GM12874 (cell line): ENCODE results near the gene SGMS1.

ENCODE experiments used
- TF ChIP-seq, protein P1 (sequence below): IDR thresholded peaks from 2 replicates; pipeline ENCODE4 v1.5.1; 2011; ENCODE audit warnings: low read depth, mild to moderate bottlenecking, control low read depth, low read length, moderate library complexity; ENCODE audit not compliant: insufficient read depth

Gene SGMS1

DNA sequence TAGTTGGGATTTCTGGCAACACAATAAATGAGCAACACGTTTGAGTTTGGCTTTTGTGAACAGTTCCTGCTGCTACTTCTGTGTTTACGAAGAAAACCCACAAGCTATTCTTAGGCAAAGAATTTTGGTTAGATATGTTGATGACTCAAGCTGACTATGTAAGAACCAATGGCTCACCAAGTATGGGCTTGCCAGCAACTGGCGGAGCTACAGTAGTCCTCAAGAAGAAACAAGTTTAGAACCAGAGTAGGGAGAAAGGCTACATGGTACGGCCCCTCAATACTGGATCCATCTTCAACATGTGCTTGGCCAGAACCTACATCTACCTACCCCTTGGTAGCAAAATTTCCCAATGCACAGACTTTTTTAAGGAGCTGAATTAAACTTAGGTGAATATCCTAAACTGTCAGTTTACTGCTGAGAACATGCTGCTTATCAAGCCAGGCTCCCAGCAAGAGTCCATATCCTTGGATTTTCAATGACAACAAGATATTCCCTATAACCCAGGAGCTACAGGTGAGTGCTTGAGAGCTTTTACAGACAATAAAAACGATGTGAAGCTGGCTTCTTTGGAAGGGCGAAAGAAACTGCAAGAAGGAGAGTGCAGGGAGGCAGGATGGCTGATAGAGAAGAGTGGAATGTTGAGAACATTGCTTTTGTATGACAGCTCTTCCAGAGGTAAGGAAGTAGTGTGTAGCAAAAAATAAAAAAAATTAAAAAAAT is 298.1 kb downstream of the SGMS1 start:
- TF ChIP-seq, protein P1, sequence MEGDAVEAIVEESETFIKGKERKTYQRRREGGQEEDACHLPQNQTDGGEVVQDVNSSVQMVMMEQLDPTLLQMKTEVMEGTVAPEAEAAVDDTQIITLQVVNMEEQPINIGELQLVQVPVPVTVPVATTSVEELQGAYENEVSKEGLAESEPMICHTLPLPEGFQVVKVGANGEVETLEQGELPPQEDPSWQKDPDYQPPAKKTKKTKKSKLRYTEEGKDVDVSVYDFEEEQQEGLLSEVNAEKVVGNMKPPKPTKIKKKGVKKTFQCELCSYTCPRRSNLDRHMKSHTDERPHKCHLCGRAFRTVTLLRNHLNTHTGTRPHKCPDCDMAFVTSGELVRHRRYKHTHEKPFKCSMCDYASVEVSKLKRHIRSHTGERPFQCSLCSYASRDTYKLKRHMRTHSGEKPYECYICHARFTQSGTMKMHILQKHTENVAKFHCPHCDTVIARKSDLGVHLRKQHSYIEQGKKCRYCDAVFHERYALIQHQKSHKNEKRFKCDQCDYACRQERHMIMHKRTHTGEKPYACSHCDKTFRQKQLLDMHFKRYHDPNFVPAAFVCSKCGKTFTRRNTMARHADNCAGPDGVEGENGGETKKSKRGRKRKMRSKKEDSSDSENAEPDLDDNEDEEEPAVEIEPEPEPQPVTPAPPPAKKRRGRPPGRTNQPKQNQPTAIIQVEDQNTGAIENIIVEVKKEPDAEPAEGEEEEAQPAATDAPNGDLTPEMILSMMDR: no peak

DNA sequence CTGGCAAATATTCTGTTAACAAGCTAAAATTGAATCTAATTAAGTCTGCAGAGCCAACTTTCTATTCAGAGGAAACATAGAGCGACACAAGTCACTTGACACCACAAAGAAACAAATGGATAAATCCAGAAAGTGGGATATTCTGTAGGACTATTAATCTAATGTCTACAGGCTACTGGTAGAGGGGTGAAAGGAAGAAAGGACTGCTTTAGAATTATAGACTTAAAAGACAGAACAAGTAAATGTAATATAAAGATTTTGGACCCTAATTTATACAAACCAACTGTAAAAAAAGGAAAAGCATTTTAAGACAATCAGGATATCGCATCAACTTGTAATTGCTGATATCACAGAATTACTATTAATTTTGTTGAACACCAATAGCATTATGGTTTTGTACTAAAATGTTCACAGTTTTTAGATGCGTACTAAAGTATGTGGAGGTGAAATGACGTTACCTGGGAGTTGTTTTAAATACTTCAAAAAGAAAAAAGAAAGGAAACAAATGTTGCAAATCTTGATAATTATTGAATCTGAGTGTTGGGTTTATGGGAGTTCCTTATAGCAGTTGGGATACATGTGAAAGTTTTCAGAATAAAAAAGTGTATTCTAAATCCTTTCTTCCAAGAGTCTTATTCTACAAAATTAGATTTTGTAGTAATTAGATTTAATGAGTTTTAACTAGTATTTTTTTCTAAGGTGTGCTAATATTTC is 298.9 kb downstream of the SGMS1 start:
- TF ChIP-seq, protein P1: no peak

DNA sequence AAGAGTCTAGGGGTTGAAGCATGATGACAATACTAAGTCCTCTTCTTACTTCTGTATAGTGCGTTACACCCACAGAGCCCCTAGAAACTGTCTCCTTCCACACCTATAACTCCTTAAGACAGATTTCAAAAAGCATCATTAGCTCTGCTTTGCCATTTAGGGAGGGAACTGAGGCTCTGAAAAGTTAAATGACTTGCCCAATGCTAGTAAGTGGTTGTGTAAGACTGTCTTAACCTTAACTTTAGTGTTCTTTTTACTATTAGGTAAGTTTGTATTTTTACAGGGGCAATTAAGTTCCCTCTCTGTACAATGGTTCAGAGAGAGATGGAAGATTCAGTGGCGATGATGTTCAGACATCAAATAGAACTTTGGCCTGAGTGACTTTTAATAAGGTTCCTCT is 299.7 kb downstream of the SGMS1 start:
- TF ChIP-seq, protein P1: no peak

DNA sequence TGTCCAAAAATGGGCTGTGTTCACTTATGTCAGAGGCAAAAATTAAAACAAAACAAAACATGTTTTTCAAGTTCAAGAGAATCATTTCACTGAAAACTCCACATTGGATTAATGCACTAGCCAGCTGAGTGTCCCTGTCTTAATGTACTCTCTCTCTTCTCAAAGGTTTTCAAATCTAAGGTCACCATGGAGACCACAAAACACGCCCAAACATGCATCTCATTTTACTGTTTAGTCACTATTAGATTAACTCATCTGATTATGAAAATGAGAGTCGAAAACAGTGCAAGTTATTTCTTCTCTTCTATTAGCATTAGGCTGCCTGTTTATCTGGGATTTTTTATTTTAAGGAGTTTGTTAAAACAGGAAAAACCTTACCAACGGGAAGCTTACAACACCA is 301.7 kb downstream of the SGMS1 start:
- TF ChIP-seq, protein P1: no peak

DNA sequence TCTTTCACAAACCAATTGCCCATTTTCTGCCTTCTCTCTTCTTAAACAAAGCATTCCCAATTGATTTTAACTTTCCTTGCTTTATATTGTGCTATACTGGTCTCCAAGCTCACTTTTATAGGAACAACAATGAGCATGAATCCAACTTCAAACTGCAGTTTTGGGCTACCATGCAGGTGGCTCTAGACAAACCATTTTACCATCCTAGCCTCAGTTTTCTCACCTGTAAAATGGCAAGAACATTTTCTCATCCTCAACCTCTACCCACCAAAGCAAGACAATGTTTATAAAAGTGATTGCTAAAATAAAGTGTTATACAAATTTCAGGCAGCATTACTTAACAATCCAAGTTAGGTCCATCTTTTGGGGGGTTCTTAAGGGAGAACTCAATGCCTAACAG is 305.6 kb downstream of the SGMS1 start:
- TF ChIP-seq, protein P1: no peak

DNA sequence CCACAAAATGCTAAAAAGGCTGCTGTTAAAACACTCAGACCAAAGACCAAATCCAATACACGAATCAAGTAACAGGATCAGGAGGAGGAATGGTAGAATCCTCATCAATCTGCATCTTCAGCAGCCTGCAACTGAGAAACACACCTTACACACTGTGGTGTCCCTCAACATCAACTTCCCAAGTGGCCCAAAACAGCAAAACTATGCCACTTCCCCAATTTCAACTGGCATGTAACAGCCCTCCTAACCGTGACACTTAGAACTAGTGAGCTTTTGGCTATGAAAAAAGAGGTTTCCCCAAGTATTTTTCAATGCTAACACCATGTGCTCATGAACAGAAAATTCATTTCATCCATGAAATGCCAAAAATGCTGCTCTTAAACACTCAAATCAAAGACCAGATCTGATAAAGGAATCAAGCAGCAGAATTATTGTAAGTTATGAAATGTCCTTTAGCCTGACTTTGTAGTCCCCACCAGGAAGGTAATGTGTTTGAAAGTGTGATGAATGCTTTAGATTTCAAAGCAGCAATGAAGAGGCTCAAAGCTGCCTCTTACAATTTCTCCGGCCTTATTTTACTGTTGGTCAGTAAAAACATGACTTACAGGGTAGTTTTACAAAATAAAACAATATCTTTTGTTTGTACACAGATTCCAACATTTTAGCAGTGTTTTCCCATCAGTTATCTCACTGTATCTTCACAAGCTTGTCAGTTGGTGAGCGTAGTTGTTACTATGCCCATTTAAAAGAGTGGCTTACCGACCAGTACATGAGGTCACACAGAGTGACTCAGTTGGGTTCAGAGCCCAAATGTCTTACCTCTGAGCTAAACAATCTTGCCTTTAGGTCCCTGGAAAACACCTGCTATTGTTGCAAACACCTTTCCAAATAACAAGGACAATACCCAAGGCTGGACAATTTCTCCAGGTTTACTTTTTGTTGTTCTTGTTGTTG is 306.8 kb downstream of the SGMS1 start:
- TF ChIP-seq, protein P1: no peak

DNA sequence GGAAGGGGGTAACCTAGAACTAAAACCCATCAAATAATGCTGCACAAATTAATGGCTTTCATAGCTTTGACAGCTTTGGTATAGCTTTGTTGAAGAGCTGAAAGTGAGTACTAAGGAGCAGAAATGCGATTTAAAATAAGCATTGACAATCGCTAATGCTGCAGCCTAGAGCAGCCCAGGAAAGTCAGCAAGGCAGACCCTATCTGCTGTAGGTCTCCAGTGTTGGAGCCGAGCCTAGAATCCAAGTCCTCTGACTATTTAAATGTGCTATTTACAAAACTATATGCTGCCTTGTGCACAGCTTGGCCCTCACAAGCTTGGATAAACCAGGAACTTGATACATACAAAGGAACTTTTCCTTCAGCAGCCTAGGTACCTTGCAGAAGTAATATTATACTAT is 307.6 kb downstream of the SGMS1 start:
- TF ChIP-seq, protein P1: no peak
